ENCODE results near the gene DTNA. TPM values are rescaled to one million over a fixed set of nuclear protein-coding genes. Genes with fewer than 3 reads are reported as not detected.
A peak's percentile ranks its signal among the peaks of the same experiment; 100 is the strongest.
"Not testable (repeated sequence)": the region's sequence is repeated elsewhere in the genome, so short reads cannot be mapped to it uniquely, and the experiment has no call there.

The DTNA gene
- total RNA-seq, 1 donor, result 22.0 TPM

GRCh38 chr18:34901299-34901698 is 191.2 kb downstream of the DTNA start:
- TF ChIP-seq, protein P1, sequence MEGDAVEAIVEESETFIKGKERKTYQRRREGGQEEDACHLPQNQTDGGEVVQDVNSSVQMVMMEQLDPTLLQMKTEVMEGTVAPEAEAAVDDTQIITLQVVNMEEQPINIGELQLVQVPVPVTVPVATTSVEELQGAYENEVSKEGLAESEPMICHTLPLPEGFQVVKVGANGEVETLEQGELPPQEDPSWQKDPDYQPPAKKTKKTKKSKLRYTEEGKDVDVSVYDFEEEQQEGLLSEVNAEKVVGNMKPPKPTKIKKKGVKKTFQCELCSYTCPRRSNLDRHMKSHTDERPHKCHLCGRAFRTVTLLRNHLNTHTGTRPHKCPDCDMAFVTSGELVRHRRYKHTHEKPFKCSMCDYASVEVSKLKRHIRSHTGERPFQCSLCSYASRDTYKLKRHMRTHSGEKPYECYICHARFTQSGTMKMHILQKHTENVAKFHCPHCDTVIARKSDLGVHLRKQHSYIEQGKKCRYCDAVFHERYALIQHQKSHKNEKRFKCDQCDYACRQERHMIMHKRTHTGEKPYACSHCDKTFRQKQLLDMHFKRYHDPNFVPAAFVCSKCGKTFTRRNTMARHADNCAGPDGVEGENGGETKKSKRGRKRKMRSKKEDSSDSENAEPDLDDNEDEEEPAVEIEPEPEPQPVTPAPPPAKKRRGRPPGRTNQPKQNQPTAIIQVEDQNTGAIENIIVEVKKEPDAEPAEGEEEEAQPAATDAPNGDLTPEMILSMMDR (IDR thresholded peaks at IDR 0.05; ENCODE audit: insufficient read depth, low read length), result no peak
- no peak overlapping the region for H3K4me3 ChIP-seq (ENCODE audit: low read depth, low read length)
- DNase-seq (ENCODE audit: low read depth), result peak; percentile 17

- TF ChIP-seq, protein P1 (IDR thresholded peaks at IDR 0.05; ENCODE audit: insufficient read depth, low read length), result no peak
- H3K4me3 ChIP-seq (ENCODE audit: low read depth, low read length), result no peak overlapping the region
- DNase-seq (ENCODE audit: low read depth), result no peak
Measured at GRCh38 chr18:34904994-34905393, 194.9 kb downstream of the DTNA start.

- DNase-seq (ENCODE audit: low read depth); H3K4me3 ChIP-seq (ENCODE audit: low read depth, low read length): not testable (repeated sequence)
Measured at GRCh38 chr18:34906985-34907384, 196.9 kb downstream of the DTNA start.

DNA sequence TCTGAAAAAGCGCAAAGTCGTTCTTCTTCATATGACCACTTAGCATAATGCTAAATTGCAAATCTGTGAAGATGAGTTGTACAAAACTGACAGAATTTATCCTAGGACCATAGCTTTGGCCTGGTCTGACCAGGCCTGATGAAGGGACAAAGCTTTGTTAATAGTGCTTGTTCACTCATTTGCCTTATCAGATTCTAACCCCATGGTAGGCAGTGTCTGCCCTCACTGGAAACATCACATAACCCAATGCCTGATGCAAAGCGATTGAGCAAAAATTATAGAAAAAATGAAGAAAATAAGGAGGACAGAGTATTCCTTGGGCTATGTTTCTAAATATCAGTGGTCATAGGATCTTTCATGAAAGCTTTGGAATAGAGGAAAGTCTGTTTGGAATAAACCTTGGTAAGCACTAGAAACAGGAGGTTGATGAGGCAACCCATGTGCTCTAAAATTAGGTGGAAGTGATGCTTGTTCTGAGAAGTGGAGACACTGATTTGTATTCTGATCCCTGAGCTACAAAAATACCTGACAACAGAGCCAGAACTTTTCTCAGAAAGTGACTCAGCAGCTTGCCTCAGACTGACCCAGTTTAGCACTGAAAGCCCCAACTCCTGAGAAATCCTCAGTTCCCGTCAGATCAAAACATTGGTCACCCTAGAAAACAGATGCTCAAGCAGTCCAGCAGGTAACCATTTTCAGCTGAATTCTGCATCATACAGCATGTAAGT is 199.7 kb downstream of the DTNA start:
- DNase-seq (ENCODE audit: low read depth), result peak; percentile 30
- no peak overlapping the region for H3K4me3 ChIP-seq (ENCODE audit: low read depth, low read length)
- TF ChIP-seq, protein P1 (IDR thresholded peaks at IDR 0.05; ENCODE audit: insufficient read depth, low read length), result no peak

DNA sequence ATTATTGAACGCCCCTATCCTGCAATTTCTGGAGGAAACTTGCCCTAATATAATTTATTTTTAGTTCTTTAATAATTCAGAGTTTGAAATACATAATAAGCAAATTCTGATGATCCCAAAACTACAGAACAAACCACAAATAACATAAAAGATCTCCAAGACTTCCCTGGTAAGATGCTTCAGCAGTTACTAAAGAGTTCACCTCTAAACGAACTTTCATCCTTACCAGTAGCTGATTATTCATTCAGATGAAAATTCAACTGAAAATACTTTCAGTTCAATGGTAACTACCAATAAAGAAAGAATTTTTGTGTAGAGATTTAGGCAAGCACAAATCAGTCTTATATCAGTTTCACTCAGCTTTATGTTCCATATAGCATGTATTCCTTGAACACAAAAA is 201.0 kb downstream of the DTNA start:
- no peak overlapping the region for H3K4me3 ChIP-seq (ENCODE audit: low read depth, low read length)
- DNase-seq (ENCODE audit: low read depth), result no peak
- TF ChIP-seq, protein P1 (IDR thresholded peaks at IDR 0.05; ENCODE audit: insufficient read depth, low read length), result no peak

DNA sequence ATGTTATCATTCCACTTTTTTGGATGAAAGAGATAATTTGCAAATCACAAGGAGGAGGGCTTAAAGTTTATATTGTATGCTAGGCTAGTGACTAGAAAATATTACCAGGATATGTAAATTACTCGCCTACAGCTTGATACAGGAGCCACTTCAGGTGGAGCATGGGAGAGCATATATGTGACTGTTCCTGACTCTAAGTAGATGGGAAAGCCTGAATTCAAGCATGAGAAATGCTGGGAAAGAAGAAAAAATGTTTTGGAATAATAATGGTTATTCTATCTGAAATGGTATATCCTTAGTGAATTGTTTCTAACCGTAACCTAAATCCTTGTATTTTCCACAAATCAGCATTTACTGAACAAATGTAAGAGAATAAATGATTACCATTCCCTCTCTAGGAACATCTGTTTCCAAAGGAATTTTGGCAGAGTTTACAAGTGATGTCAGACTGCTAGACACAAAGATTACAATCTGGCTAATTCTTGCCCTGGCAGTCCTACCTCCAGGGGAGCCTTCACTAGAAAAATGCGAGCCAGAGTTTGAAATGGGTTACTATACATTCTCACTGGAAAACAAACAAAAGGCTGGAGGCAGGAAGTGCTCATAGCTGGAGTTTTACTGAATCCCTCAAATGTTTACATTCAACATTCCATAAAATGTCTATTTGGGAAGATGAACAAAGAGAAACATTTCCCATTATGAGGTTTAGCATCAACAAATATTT is 201.7 kb downstream of the DTNA start:
- TF ChIP-seq, protein P1 (IDR thresholded peaks at IDR 0.05; ENCODE audit: insufficient read depth, low read length), result peak; percentile 18
- H3K4me3 ChIP-seq (ENCODE audit: low read depth, low read length), result no peak overlapping the region
- peak; percentile 74 for DNase-seq (ENCODE audit: low read depth)

GRCh38 chr18:34913837-34914661 is 204.0 kb downstream of the DTNA start:
- no peak for DNase-seq (ENCODE audit: low read depth)
- TF ChIP-seq, protein P1 (IDR thresholded peaks at IDR 0.05; ENCODE audit: insufficient read depth, low read length), result no peak
- no peak overlapping the region for H3K4me3 ChIP-seq (ENCODE audit: low read depth, low read length)

All from fibroblast of the aortic adventitia (primary cell).